ENCODE measurements around the gene RNF157. TPM values are rescaled to one million over a fixed set of nuclear protein-coding genes. Genes with fewer than 3 reads are reported as not detected.
"Not testable (repeated sequence)": the region's sequence is repeated elsewhere in the genome, so short reads cannot be mapped to it uniquely, and the experiment has no call there.

Gene RNF157
- total RNA-seq, 4 donors from 2014 or later = 0.85 to 3.4 (median 1.3) TPM

DNA sequence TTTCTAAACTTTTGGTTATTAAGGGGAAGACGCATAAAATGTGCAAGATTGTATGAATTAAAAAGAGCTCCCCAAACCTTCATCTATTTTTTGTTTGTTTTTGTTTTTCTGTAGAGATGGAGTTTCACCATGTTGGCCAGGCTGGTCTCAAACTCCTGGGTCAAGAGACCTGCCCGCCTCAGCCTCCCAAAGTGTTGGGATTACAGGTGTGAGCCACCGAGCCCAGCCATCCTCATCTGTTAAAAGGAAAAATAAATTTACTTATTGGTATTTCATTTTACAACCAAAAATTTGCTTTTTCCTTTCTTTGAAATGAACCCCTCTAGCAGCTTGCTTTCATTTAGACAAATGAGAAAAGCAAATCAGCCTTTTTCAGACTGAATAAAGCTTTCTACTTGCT, 23.2 kb downstream of the RNF157 start:
- no peak overlapping the region for H3K4me3 ChIP-seq
- H3K27ac ChIP-seq = no peak overlapping the region
- H3K27me3 ChIP-seq = no peaks in the 10 kb centered on the region
- no peak for TF ChIP-seq EP300 (IDR thresholded peaks at IDR 0.05)
- no peaks in the 10 kb centered on the region for H3K36me3 ChIP-seq
- H3K9me3 ChIP-seq = no peaks in the 10 kb centered on the region
- H3K4me1 ChIP-seq = no peaks in the 10 kb centered on the region
- 96% methylated on average over 3 of the region's 3 CpGs for WGBS
- DNase-seq (ENCODE audit: low spot score in 2 of 2) = no peak

DNA sequence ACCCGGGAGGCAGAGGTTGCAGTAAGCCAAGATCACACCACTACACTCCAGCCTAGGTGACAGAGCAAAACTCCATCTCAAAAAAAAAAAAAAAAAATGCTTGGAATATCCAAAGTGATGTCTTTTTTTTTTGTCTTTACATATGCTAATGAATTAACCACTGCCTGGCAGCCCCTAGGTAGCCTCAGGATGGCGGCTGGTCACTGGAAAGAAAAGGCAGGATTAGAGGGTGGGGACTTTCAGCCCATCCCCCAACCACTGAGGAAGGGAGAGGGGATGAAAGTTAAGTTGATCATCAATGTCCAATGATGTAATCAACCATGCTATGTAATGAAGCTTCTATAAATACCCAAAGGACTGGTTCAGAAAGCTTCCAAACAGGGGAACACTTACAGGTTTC, 26.8 kb downstream of the RNF157 start:
- Histone ChIP-seq H3K27ac (no peak overlapping the region), H3K36me3 (no peaks in the 10 kb centered on the region), H3K4me1 (no peaks in the 10 kb centered on the region), H3K9me3 (no peaks in the 10 kb centered on the region), H3K27me3 (no peaks in the 10 kb centered on the region), H3K4me3 (no peak overlapping the region)
- no peak for DNase-seq (ENCODE audit: low spot score in 2 of 2)
- TF ChIP-seq, protein P1, sequence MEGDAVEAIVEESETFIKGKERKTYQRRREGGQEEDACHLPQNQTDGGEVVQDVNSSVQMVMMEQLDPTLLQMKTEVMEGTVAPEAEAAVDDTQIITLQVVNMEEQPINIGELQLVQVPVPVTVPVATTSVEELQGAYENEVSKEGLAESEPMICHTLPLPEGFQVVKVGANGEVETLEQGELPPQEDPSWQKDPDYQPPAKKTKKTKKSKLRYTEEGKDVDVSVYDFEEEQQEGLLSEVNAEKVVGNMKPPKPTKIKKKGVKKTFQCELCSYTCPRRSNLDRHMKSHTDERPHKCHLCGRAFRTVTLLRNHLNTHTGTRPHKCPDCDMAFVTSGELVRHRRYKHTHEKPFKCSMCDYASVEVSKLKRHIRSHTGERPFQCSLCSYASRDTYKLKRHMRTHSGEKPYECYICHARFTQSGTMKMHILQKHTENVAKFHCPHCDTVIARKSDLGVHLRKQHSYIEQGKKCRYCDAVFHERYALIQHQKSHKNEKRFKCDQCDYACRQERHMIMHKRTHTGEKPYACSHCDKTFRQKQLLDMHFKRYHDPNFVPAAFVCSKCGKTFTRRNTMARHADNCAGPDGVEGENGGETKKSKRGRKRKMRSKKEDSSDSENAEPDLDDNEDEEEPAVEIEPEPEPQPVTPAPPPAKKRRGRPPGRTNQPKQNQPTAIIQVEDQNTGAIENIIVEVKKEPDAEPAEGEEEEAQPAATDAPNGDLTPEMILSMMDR (IDR thresholded peaks at IDR 0.05) = no peak
- TF ChIP-seq EP300 (IDR thresholded peaks at IDR 0.05) = no peak
- no peak for TF ChIP-seq POLR2A (IDR thresholded peaks at IDR 0.05)
- no peak for TF ChIP-seq POLR2AphosphoS5 (IDR thresholded peaks at IDR 0.05)
- 88% methylated on average over 2 of the region's 2 CpGs for WGBS

DNA sequence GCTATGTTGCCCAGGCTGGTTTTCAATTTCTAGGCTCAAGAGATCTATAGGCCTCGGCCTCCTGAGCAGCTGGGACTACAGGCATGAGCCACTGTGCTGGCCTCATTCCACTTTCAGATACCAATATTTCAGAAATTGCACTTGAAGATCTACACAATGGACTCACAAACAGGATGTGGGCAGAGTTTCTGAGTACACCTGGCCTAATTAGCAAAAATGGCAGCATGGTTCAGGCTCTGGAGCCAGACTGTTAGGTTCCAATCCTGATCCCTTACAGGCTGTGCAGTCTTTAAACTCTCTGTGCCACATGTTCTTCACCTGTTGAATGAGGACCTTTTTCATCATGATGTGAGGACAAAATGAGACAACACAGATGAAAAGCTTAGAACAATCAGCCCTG, 32.2 kb downstream of the RNF157 start:
- H3K4me1 ChIP-seq = no peaks in the 10 kb centered on the region
- 91% methylated on average over 1 of the region's 1 CpG for WGBS
- H3K27me3 ChIP-seq = no peaks in the 10 kb centered on the region
- TF ChIP-seq EP300 (IDR thresholded peaks at IDR 0.05) (no peak), POLR2AphosphoS5 (IDR thresholded peaks at IDR 0.05) (no peak), POLR2A (IDR thresholded peaks at IDR 0.05) (no peak)
- TF ChIP-seq, protein P1 (IDR thresholded peaks at IDR 0.05) = no peak
- no peaks in the 10 kb centered on the region for H3K9me3 ChIP-seq
- H3K36me3 ChIP-seq = no peaks in the 10 kb centered on the region
- no peak for DNase-seq (ENCODE audit: low spot score in 2 of 2)
- no peak overlapping the region for H3K4me3 ChIP-seq
- H3K27ac ChIP-seq = no peak overlapping the region

DNA sequence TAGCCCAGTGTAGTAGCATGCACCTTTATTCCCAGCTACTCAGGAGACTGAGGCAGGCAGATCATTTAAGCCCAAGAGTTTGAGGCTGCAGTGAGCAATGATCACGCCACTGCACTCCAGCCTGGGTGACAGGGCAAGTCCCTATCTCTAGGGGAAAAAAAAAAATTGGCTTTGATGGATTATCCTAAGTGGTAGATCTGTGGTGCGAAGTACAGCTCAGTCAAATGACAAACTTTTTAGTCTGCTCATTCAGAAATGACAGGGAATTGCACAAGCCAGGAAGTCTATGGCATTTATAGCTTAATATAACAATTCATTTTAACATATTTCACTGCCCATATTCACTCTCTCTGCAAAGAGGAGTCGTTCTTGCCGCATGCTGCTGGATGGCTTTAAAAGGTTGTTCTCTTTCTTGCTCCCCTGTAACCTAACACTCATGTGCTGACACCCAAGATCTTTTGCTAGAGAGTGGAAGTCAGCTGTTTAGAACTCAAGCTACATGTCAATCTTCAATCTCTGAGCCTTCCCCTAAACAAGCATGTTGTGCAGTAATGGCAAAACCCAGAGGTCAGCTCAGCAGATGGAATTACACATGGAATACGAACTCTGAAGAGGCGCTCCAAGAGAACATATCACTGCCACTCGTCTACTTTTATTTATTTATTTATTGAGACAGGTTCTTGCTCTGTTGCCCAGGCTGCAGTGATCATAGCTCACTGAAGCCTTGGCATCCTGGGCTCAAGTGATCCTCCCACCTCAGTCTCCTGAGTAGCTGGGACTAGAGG, 32.8 kb downstream of the RNF157 start:
- Histone ChIP-seq H3K27me3 (no peaks in the 10 kb centered on the region), H3K36me3 (no peaks in the 10 kb centered on the region), H3K9me3 (no peaks in the 10 kb centered on the region), H3K4me1 (no peaks in the 10 kb centered on the region), H3K4me3 (no peak overlapping the region), H3K27ac (no peak overlapping the region)
- TF ChIP-seq, protein P1 (IDR thresholded peaks at IDR 0.05) = no peak
- TF ChIP-seq POLR2A (IDR thresholded peaks at IDR 0.05) (no peak), POLR2AphosphoS5 (IDR thresholded peaks at IDR 0.05) (no peak), EP300 (IDR thresholded peaks at IDR 0.05) (no peak)
- WGBS = 85% methylated on average over 7 of the region's 7 CpGs
- no peak for DNase-seq (ENCODE audit: low spot score in 2 of 2)

DNA sequence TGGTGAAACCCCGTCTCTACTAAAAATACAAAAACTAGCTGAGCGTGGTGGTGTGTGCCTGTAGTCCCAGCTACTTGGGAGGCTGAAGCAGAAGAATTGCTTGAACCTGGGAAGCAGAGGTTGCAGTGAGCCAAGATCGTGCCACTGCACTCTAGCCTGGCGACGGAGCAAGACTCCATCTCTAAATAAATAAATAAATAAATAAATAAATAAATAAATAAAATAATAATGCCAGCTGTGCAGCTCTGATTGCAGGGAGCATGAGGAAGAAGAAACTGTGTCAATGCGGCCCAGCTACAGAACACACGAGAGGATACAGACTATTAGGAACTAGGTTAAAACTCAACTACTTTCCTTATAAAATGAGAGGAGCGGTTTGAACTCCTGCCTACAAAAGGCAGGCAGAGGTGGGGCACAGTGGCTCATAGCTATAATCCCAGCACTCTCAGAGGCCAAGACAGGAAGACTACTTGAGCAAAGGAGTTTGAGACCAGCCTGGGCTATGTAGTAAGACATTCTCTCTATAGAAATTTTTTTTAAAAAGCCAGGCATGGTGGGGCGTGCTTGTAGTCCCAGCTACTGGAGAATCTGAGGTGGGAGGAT, 34.6 kb downstream of the RNF157 start:
- H3K27me3 ChIP-seq; DNase-seq (ENCODE audit: low spot score in 2 of 2); H3K4me1 ChIP-seq; H3K4me3 ChIP-seq; H3K9me3 ChIP-seq; H3K27ac ChIP-seq; H3K36me3 ChIP-seq: not testable (repeated sequence)
- WGBS = 96% methylated on average over 9 of the region's 9 CpGs

DNA sequence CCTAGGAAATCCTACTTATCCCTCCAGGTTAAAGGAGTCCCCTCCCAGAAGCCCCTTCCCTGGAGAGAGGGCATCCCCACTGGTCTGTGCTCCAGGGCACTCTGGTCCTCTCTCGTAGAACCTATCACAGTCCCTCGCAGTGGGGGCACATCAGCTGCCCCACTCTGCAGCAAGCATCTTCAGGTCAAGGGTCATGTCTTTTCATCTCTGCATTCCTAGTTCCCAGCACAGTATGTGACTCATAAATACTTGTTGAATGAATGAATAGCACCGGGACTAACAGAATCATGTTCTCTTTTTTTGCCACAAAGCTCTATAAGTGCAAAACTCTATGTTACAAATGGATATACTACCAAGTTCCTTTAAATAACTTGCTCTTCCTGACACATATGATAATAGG, 36.0 kb downstream of the RNF157 start:
- no peaks in the 10 kb centered on the region for H3K9me3 ChIP-seq
- TF ChIP-seq POLR2A (IDR thresholded peaks at IDR 0.05) = no peak
- TF ChIP-seq, protein P1 (IDR thresholded peaks at IDR 0.05) = no peak
- no peak for TF ChIP-seq EP300 (IDR thresholded peaks at IDR 0.05)
- TF ChIP-seq POLR2AphosphoS5 (IDR thresholded peaks at IDR 0.05) = no peak
- no peak overlapping the region for H3K4me3 ChIP-seq
- no peaks in the 10 kb centered on the region for H3K36me3 ChIP-seq
- H3K4me1 ChIP-seq = no peaks in the 10 kb centered on the region
- H3K27me3 ChIP-seq = no peaks in the 10 kb centered on the region
- 48% methylated on average over 3 of the region's 3 CpGs for WGBS
- no peak for DNase-seq (ENCODE audit: low spot score in 2 of 2)
- no peak overlapping the region for H3K27ac ChIP-seq
